HepG2 (cell line): ENCODE results near the gene RPL23. TPM values are rescaled to one million over a fixed set of nuclear protein-coding genes. Genes with fewer than 3 reads are reported as not detected.

ENCODE experiments used
- ATF7 ChIP-seq, 2 experiments: fragments of 450-650 bp in 1 of 2; sonication (generic) in 1 of 2; formaldehyde crosslinking in 1 of 2; IDR thresholded peaks; 2 replicates each; pipeline versions ENCODE4 v1.4.0 to v1.6.1; 2016 to 2020; ENCODE audit warnings: antibody characterized with exemption in 1 of 2, mild to moderate bottlenecking in 1 of 2, missing genetic modification reagents in 1 of 2
- EEA1 ChIP-seq: sonication (generic); formaldehyde crosslinking; IDR thresholded peaks from 2 replicates; pipeline ENCODE4 v1.5.1; 2020; ENCODE audit warnings: mild to moderate bottlenecking, missing genetic modification reagents, borderline replicate concordance
- ETV5 ChIP-seq: IDR thresholded peaks from 2 replicates; pipeline ENCODE4 v1.6.1; 2018; ENCODE audit warnings: missing biosample characterization, missing genetic modification reagents, inconsistent platforms, borderline replicate concordance
- FOXK2 ChIP-seq: fragments of 450-650 bp; IDR thresholded peaks from 2 replicates; pipeline ENCODE4 v1.6.1; 2016
- KAT8 ChIP-seq: IDR thresholded peaks from 2 replicates; pipeline ENCODE4 v1.6.1; 2016; ENCODE audit warnings: missing genetic modification reagents, missing compliant biosample characterization
- KDM6A ChIP-seq: IDR thresholded peaks from 2 replicates; pipeline ENCODE4 v1.6.1; 2016; ENCODE audit warnings: low read depth
- KLF12 ChIP-seq: sonication (generic); formaldehyde crosslinking; IDR thresholded peaks from 2 replicates; pipeline ENCODE4 v1.4.0; 2020; ENCODE audit warnings: missing genetic modification reagents, borderline replicate concordance
- MIXL1 ChIP-seq: IDR thresholded peaks from 2 replicates; pipeline ENCODE4 v1.6.1; 2016
- MTA1 ChIP-seq: sonication (generic); formaldehyde crosslinking; IDR thresholded peaks from 2 replicates; pipeline ENCODE4 v1.4.0; 2020; ENCODE audit warnings: missing genetic modification reagents, mild to moderate bottlenecking, borderline replicate concordance
- NFIB ChIP-seq: sonication (generic); formaldehyde crosslinking; IDR thresholded peaks from 2 replicates; pipeline ENCODE4 v1.9.0; 2021; ENCODE audit warnings: missing genetic modification reagents, mild to moderate bottlenecking, borderline replicate concordance
- NFYB ChIP-seq: sonication (generic); formaldehyde crosslinking; IDR thresholded peaks from 2 replicates; pipeline ENCODE4 v1.4.0; 2020; ENCODE audit warnings: missing genetic modification reagents
- PRDM10 ChIP-seq: sonication (generic); formaldehyde crosslinking; IDR thresholded peaks from 2 replicates; pipeline ENCODE4 v1.4.0; 2020; ENCODE audit warnings: low read depth, missing genetic modification reagents
- SOX6 ChIP-seq, 2 experiments: fragments of 450-650 bp in 1 of 2; sonication (generic) in 1 of 2; formaldehyde crosslinking in 1 of 2; IDR thresholded peaks; 2 replicates each; pipeline versions ENCODE4 v1.4.0 to v1.6.1; 2017 to 2020; ENCODE audit warnings: antibody characterized with exemption in 1 of 2, mild to moderate bottlenecking in 1 of 2, missing genetic modification reagents in 1 of 2
- ZBTB44 ChIP-seq: sonication (generic); formaldehyde crosslinking; IDR thresholded peaks from 2 replicates; pipeline ENCODE4 v1.4.0; 2020; ENCODE audit warnings: missing genetic modification reagents
- ZNF18 ChIP-seq: sonication (generic); formaldehyde crosslinking; IDR thresholded peaks from 2 replicates; pipeline ENCODE4 v1.8.0; 2022; ENCODE audit warnings: mild to moderate bottlenecking, missing genetic modification reagents; ENCODE audit not compliant: insufficient replicate concordance
- ZNF326 ChIP-seq: sonication (generic); formaldehyde crosslinking; IDR thresholded peaks from 2 replicates; pipeline ENCODE4 v1.4.0; 2020; ENCODE audit warnings: missing genetic modification reagents, borderline replicate concordance
- ZNF335 ChIP-seq: sonication (generic); formaldehyde crosslinking; IDR thresholded peaks from 2 replicates; pipeline ENCODE4 v1.4.0; 2020; ENCODE audit warnings: missing genetic modification reagents
- ZNF33A ChIP-seq: sonication (generic); formaldehyde crosslinking; IDR thresholded peaks from 2 replicates; pipeline ENCODE4 v1.5.1; 2020; ENCODE audit warnings: missing genetic modification reagents, mild to moderate bottlenecking, moderate library complexity, borderline replicate concordance
- ZNF501 ChIP-seq: sonication (generic); formaldehyde crosslinking; IDR thresholded peaks from 2 replicates; pipeline ENCODE4 v1.5.1; 2020; ENCODE audit warnings: mild to moderate bottlenecking, moderate library complexity, missing genetic modification reagents
- ZNF589 ChIP-seq: sonication (generic); formaldehyde crosslinking; conservative IDR thresholded peaks from 2 replicates; pipeline ENCODE4 v1.8.0; 2022; ENCODE audit warnings: mild to moderate bottlenecking, moderate library complexity, missing genetic modification reagents
- ZNF629 ChIP-seq: sonication (generic); formaldehyde crosslinking; conservative IDR thresholded peaks from 2 replicates; pipeline ENCODE4 v1.5.0; 2020; ENCODE audit warnings: missing genetic modification reagents
- ZNF747 ChIP-seq: sonication (generic); formaldehyde crosslinking; IDR thresholded peaks from 2 replicates; pipeline ENCODE4 v1.8.1; 2023; ENCODE audit warnings: missing genetic modification reagents, mild to moderate bottlenecking, borderline replicate concordance
- ZNF782 ChIP-seq: sonication (generic); formaldehyde crosslinking; IDR thresholded peaks from 2 replicates; pipeline ENCODE4 v1.4.0; 2020; ENCODE audit warnings: missing genetic modification reagents, mild to moderate bottlenecking, borderline replicate concordance
- polyA plus RNA-seq, 8 experiments: library from polyadenylated mRNA; depleted of rRNA in 3 of 8; stranded (reverse) in 7 of 8; unstranded in 1 of 8; fragments of >200 nt; fragmentation: Illumina TruSeq in 4 of 8; extraction: Trizol in 4 of 8; gene quantifications; 2 replicates each; pipeline versions ENCODE4 v1.2.1 to v1.2.3, GENCODE V29; 2011 to 2016; ENCODE audit warnings: low read depth in 4 of 8, missing spikeins in 1 of 8, mixed read lengths in 1 of 8; ENCODE audit not compliant: insufficient read depth in 1 of 8
- total RNA-seq, 5 experiments: library from RNA; depleted of rRNA; stranded (reverse); fragments of >200 nt; fragmentation: Illumina TruSeq; extraction: Trizol; gene quantifications; 2 replicates each; pipeline ENCODE4 v1.2.3, GENCODE V29; 2016; ENCODE audit warnings: low read depth in 1 of 5

RPL23 gene
- total and polyA plus RNA-seq, 2 of the 13 experiments (the other 11 are each of a cell fraction or from before 2014, with no cell fraction given), result 2,790 to 4,860 TPM

- TF ChIP-seq KAT8 (CRISPR knock-in tag) (peak; percentile 88; the same call in 1 of the 2 replicates), ZNF501 (peak; percentile 72), ETV5 (peak; percentile 96), FOXK2 (peak; percentile 98), ZNF782 (no peak), MIXL1 (CRISPR knock-in tag) (peak; percentile 66), ZNF335 (CRISPR knock-in tag) (no peak), ZNF629 (CRISPR knock-in tag) (no peak; the same call in 1 of the 2 replicates), NFYB (CRISPR knock-in tag) (peak; percentile 85), ZNF589 (CRISPR knock-in tag) (0 out of 2 replicates have a peak, but pooled peaks have one; percentile 23), ZNF18 (CRISPR knock-in tag) (no peak), KDM6A (CRISPR knock-in tag) (no peak), SOX6 (IDR thresholded peaks at IDR 0.05) (no peak), SOX6 (CRISPR knock-in tag; IDR thresholded peaks at IDR 0.05) (peak; percentile 69), ZNF747 (CRISPR knock-in tag) (peak; percentile 86; the same call in 1 of the 2 replicates), EEA1 (no peak), PRDM10 (CRISPR knock-in tag) (peak; percentile 98), NFIB (CRISPR knock-in tag) (no peak), KLF12 (CRISPR knock-in tag) (peak; percentile 62; the same call in 1 of the 2 replicates), ZBTB44 (CRISPR knock-in tag) (no peak), MTA1 (no peak), ZNF326 (no peak), ATF7 (IDR thresholded peaks at IDR 0.05) (peak; percentile 81), ATF7 (CRISPR knock-in tag; IDR thresholded peaks at IDR 0.05) (peak; percentile 50; the same call in 1 of the 2 replicates), ZNF33A (CRISPR knock-in tag) (no peak; the same call in 1 of the 2 replicates)
Observed at GRCh38 chr17:38799501-38800236, 53.9 kb downstream of the RPL23 start, which contains the start of gene PIP4K2B (continued).
